ENCODE measurements around the gene SPEN.

Gene SPEN

DNA sequence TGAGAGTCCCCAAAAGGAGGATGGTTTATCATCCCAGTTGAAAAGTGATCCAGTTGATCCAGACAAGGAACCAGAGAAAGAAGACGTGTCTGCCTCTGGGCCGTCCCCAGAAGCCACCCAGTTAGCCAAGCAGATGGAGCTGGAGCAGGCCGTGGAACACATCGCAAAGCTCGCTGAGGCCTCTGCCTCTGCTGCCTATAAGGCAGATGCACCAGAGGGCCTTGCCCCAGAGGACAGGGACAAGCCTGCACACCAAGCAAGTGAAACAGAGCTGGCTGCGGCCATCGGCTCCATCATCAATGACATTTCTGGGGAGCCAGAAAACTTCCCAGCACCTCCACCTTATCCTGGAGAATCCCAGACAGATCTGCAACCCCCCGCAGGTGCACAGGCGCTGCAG, 85.1 kb downstream of the SPEN start:
- Histone ChIP-seq H2AFZ (ENCODE audit: low read length) (no peak overlapping the region), H3K27me3 (ENCODE audit: insufficient read depth, low read length, poor library complexity, severe bottlenecking) (no peaks in the 10 kb centered on the region), H3K9ac (ENCODE audit: low read depth, low read length, poor library complexity, severe bottlenecking) (no peak overlapping the region), H3K9me2 (replicated peaks; ENCODE audit: low read depth, low read length) (no peaks in the 10 kb centered on the region), H4K20me1 (ENCODE audit: insufficient read depth, low read length, poor library complexity, severe bottlenecking) (no peaks in the 10 kb centered on the region), H3K4me3 (ENCODE audit: low read length, poor library complexity, severe bottlenecking) (no peak overlapping the region), H3K4me1 (ENCODE audit: insufficient read depth, low read length, poor library complexity, severe bottlenecking) (no peaks in the 10 kb centered on the region), H3K4me2 (ENCODE audit: low read depth, low read length, poor library complexity, severe bottlenecking) (no peak overlapping the region), H3K9me3 (ENCODE audit: insufficient read depth, low read depth, low read length) (no peaks in the 10 kb centered on the region), H3K36me3 (ENCODE audit: insufficient read depth, low read length) (peaks cover 98% of the 10 kb centered on the region; the same call in 1 of the 2 replicates), H3K79me2 (ENCODE audit: insufficient read depth, low read length) (no peaks in the 10 kb centered on the region), H3F3A (ENCODE audit: low read depth) (no peaks in the 10 kb centered on the region)
- TF ChIP-seq, protein P1, sequence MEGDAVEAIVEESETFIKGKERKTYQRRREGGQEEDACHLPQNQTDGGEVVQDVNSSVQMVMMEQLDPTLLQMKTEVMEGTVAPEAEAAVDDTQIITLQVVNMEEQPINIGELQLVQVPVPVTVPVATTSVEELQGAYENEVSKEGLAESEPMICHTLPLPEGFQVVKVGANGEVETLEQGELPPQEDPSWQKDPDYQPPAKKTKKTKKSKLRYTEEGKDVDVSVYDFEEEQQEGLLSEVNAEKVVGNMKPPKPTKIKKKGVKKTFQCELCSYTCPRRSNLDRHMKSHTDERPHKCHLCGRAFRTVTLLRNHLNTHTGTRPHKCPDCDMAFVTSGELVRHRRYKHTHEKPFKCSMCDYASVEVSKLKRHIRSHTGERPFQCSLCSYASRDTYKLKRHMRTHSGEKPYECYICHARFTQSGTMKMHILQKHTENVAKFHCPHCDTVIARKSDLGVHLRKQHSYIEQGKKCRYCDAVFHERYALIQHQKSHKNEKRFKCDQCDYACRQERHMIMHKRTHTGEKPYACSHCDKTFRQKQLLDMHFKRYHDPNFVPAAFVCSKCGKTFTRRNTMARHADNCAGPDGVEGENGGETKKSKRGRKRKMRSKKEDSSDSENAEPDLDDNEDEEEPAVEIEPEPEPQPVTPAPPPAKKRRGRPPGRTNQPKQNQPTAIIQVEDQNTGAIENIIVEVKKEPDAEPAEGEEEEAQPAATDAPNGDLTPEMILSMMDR (conservative IDR thresholded peaks at IDR 0.05; ENCODE audit: low read length): no peak
- no peak for TF ChIP-seq EZH2phosphoT487 (IDR thresholded peaks at IDR 0.05; ENCODE audit: borderline replicate concordance)

DNA sequence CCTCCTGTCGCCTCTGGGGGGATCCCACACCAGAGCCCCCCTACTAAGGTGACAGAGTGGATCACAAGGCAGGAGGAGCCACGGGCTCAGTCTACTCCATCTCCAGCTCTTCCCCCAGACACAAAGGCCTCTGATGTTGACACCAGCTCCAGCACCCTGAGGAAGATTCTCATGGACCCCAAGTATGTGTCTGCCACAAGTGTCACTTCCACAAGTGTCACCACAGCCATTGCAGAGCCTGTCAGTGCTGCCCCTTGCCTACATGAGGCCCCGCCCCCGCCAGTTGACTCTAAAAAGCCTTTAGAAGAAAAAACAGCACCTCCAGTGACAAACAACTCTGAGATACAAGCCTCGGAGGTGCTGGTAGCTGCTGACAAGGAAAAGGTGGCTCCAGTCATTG, 86.2 kb downstream of the SPEN start:
- Histone ChIP-seq H3K4me3 (ENCODE audit: low read length, poor library complexity, severe bottlenecking) (no peak overlapping the region), H4K20me1 (ENCODE audit: insufficient read depth, low read length, poor library complexity, severe bottlenecking) (no peaks in the 10 kb centered on the region), H3K4me1 (ENCODE audit: insufficient read depth, low read length, poor library complexity, severe bottlenecking) (no peaks in the 10 kb centered on the region), H2AFZ (ENCODE audit: low read length) (no peak overlapping the region), H3F3A (ENCODE audit: low read depth) (no peaks in the 10 kb centered on the region), H3K27me3 (ENCODE audit: insufficient read depth, low read length, poor library complexity, severe bottlenecking) (no peaks in the 10 kb centered on the region), H3K36me3 (ENCODE audit: insufficient read depth, low read length) (peaks cover 94% of the 10 kb centered on the region; the same call in 1 of the 2 replicates), H3K4me2 (ENCODE audit: low read depth, low read length, poor library complexity, severe bottlenecking) (no peak overlapping the region), H3K9me3 (ENCODE audit: insufficient read depth, low read depth, low read length) (no peaks in the 10 kb centered on the region), H3K79me2 (ENCODE audit: insufficient read depth, low read length) (no peaks in the 10 kb centered on the region), H3K9me2 (replicated peaks; ENCODE audit: low read depth, low read length) (no peaks in the 10 kb centered on the region), H3K9ac (ENCODE audit: low read depth, low read length, poor library complexity, severe bottlenecking) (no peak overlapping the region)
- no peak for TF ChIP-seq EZH2phosphoT487 (IDR thresholded peaks at IDR 0.05; ENCODE audit: borderline replicate concordance)
- TF ChIP-seq, protein P1 (conservative IDR thresholded peaks at IDR 0.05; ENCODE audit: low read length): no peak

DNA sequence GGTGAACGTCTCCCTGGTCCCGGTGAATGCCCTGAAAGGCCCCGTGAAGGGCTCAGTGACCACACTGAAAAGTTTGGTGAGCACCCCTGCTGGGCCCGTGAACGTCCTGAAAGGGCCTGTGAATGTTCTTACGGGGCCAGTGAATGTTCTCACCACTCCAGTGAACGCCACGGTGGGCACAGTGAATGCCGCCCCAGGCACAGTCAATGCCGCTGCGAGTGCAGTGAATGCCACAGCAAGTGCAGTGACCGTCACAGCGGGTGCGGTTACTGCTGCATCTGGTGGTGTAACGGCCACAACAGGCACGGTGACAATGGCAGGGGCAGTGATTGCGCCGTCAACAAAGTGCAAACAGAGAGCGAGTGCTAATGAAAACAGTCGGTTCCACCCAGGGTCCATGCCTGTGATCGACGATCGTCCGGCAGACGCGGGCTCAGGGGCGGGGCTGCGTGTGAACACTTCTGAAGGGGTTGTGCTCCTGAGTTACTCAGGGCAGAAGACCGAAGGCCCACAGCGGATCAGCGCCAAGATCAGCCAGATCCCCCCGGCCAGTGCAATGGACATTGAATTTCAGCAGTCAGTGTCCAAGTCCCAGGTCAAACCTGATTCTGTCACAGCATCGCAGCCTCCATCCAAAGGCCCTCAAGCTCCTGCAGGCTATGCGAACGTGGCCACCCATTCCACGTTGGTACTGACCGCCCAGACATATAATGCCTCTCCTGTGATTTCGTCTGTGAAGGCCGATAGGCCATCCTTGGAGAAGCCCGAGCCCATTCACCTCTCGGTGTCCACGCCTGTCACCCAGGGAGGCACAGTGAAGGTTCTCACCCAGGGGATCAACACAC, 86.9 kb downstream of the SPEN start:
- no peaks in the 10 kb centered on the region for H3K27me3 ChIP-seq (ENCODE audit: insufficient read depth, low read length, poor library complexity, severe bottlenecking)
- H3K9me2 ChIP-seq (replicated peaks; ENCODE audit: low read depth, low read length): no peaks in the 10 kb centered on the region
- no peaks in the 10 kb centered on the region for H3K9me3 ChIP-seq (ENCODE audit: insufficient read depth, low read depth, low read length)
- H3K4me2 ChIP-seq (ENCODE audit: low read depth, low read length, poor library complexity, severe bottlenecking): no peak overlapping the region
- no peaks in the 10 kb centered on the region for H3K4me1 ChIP-seq (ENCODE audit: insufficient read depth, low read length, poor library complexity, severe bottlenecking)
- H3K4me3 ChIP-seq (ENCODE audit: low read length, poor library complexity, severe bottlenecking): no peak overlapping the region
- H2AFZ ChIP-seq (ENCODE audit: low read length): no peak overlapping the region
- no peaks in the 10 kb centered on the region for H4K20me1 ChIP-seq (ENCODE audit: insufficient read depth, low read length, poor library complexity, severe bottlenecking)
- H3K9ac ChIP-seq (ENCODE audit: low read depth, low read length, poor library complexity, severe bottlenecking): no peak overlapping the region
- H3F3A ChIP-seq (ENCODE audit: low read depth): no peaks in the 10 kb centered on the region; the same call in 1 of the 2 replicates
- H3K36me3 ChIP-seq (ENCODE audit: insufficient read depth, low read length): peaks cover 94% of the 10 kb centered on the region; the same call in 1 of the 2 replicates
- no peaks in the 10 kb centered on the region for H3K79me2 ChIP-seq (ENCODE audit: insufficient read depth, low read length)
- TF ChIP-seq EZH2phosphoT487 (IDR thresholded peaks at IDR 0.05; ENCODE audit: borderline replicate concordance): no peak
- TF ChIP-seq, protein P1 (conservative IDR thresholded peaks at IDR 0.05; ENCODE audit: low read length): no peak
